DOHH2 (cell line): ENCODE data around the gene AUTS2.

ENCODE experiments used
- H3F3A ChIP-seq: fragments of 200-600 bp; sonication (generic), shearing (Covaris generic); 2 replicates; pipeline ENCODE4 v1.6.0; 2016; ENCODE audit warnings: antibody characterized with exemption, mild to moderate bottlenecking; ENCODE audit not compliant: control insufficient read depth, insufficient read depth
- H3K27ac ChIP-seq: fragments of 200-600 bp; sonication (generic); 2 replicates; pipeline ENCODE4 v1.5.1; 2014; ENCODE audit warnings: low read depth, mild to moderate bottlenecking, low read length, moderate library complexity
- H3K27me3 ChIP-seq: fragments of 200-600 bp; sonication (generic); 2 replicates; pipeline ENCODE4 v1.6.1; 2014; ENCODE audit warnings: mild to moderate bottlenecking, low read length, mixed read lengths; ENCODE audit not compliant: control insufficient read depth
- H3K36me3 ChIP-seq: fragments of 200-600 bp; sonication (generic); 2 replicates; pipeline ENCODE4 v1.6.1; 2014; ENCODE audit warnings: mild to moderate bottlenecking, low read length, moderate library complexity, mixed read lengths; ENCODE audit not compliant: control insufficient read depth
- H3K4me1 ChIP-seq: fragments of 200-600 bp; sonication (generic); 2 replicates; pipeline ENCODE4 v1.6.1; 2014; ENCODE audit warnings: mild to moderate bottlenecking, low read length, mixed read lengths; ENCODE audit not compliant: control insufficient read depth
- H3K4me2 ChIP-seq: fragments of 200-600 bp; sonication (generic); 2 replicates; pipeline ENCODE4 v1.6.0; 2014; ENCODE audit warnings: mild to moderate bottlenecking, low read length, moderate library complexity
- H3K4me3 ChIP-seq: fragments of 200-600 bp; sonication (generic); 2 replicates; pipeline ENCODE4 v1.5.1; 2014; ENCODE audit warnings: mild to moderate bottlenecking, low read length, mixed read lengths
- H3K79me2 ChIP-seq: fragments of 200-600 bp; sonication (generic); 2 replicates; pipeline ENCODE4 v1.6.1; 2014; ENCODE audit warnings: mild to moderate bottlenecking, low read length, mixed read lengths; ENCODE audit not compliant: control insufficient read depth
- H3K9me2 ChIP-seq: fragments of 200-600 bp; sonication (generic); replicated peaks from 2 replicates; pipeline ENCODE4 v1.6.1; 2014; ENCODE audit warnings: mild to moderate bottlenecking, low read length, mixed read lengths; ENCODE audit not compliant: control insufficient read depth
- H3K9me3 ChIP-seq: fragments of 200-600 bp; sonication (generic); 2 replicates; pipeline ENCODE4 v1.6.1; 2014; ENCODE audit warnings: antibody characterized with exemption, low read length, mixed read lengths; ENCODE audit not compliant: control insufficient read depth, insufficient read depth
- H4K20me1 ChIP-seq: fragments of 200-600 bp; sonication (generic); 2 replicates; pipeline ENCODE4 v1.6.0; 2014; ENCODE audit warnings: low read depth, mild to moderate bottlenecking, antibody characterized with exemption, low read length, moderate library complexity; ENCODE audit not compliant: control insufficient read depth, insufficient read depth
- EZH2phosphoT487 ChIP-seq: fragments of 200-600 bp; sonication (generic); IDR thresholded peaks from 2 replicates; pipeline ENCODE4 v1.6.1; 2017; ENCODE audit warnings: borderline replicate concordance, mild to moderate bottlenecking, antibody characterized with exemption, low read length, moderate library complexity, mixed read lengths
- TF ChIP-seq, protein P1 (sequence below): fragments of 200-600 bp; sonication (generic); IDR thresholded peaks from one replicate; pipeline ENCODE4 v1.5.1; 2014; ENCODE audit warnings: antibody characterized with exemption, mild to moderate bottlenecking, low read depth, low read length; ENCODE audit not compliant: poor library complexity, severe bottlenecking

The AUTS2 gene

GRCh38 chr7:69922026-69922803 lies 323.9 kb downstream of the AUTS2 start:
- Histone ChIP-seq H4K20me1 (0 out of 2 replicates have a peak, but pooled peaks cover 3% of the 10 kb centered on the region), H3K36me3 (no peaks in the 10 kb centered on the region), H3K79me2 (peaks cover 31% of the 10 kb centered on the region), H3K4me3 (no peak overlapping the region), H3K9me2 (no peaks in the 10 kb centered on the region), H3K27me3 (no peaks in the 10 kb centered on the region), H3K4me1 (no peaks in the 10 kb centered on the region), H3K9me3 (no peaks in the 10 kb centered on the region), H3K4me2 (no peak overlapping the region), H3K27ac (no peak overlapping the region), H3F3A (no peaks in the 10 kb centered on the region)
- no peak for TF ChIP-seq EZH2phosphoT487
- TF ChIP-seq, protein P1, sequence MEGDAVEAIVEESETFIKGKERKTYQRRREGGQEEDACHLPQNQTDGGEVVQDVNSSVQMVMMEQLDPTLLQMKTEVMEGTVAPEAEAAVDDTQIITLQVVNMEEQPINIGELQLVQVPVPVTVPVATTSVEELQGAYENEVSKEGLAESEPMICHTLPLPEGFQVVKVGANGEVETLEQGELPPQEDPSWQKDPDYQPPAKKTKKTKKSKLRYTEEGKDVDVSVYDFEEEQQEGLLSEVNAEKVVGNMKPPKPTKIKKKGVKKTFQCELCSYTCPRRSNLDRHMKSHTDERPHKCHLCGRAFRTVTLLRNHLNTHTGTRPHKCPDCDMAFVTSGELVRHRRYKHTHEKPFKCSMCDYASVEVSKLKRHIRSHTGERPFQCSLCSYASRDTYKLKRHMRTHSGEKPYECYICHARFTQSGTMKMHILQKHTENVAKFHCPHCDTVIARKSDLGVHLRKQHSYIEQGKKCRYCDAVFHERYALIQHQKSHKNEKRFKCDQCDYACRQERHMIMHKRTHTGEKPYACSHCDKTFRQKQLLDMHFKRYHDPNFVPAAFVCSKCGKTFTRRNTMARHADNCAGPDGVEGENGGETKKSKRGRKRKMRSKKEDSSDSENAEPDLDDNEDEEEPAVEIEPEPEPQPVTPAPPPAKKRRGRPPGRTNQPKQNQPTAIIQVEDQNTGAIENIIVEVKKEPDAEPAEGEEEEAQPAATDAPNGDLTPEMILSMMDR, result no peak

- Histone ChIP-seq H3K9me2 (no peaks in the 10 kb centered on the region), H3K4me3 (no peak overlapping the region), H3K79me2 (peaks cover 52% of the 10 kb centered on the region), H3K9me3 (peaks cover 13% of the 10 kb centered on the region), H3F3A (no peaks in the 10 kb centered on the region), H3K36me3 (peaks cover 11% of the 10 kb centered on the region), H4K20me1 (peaks cover 5% of the 10 kb centered on the region), H3K27me3 (no peaks in the 10 kb centered on the region), H3K4me1 (peaks cover 9% of the 10 kb centered on the region), H3K27ac (no peak overlapping the region), H3K4me2 (no peak overlapping the region)
- no peak for TF ChIP-seq EZH2phosphoT487
- TF ChIP-seq, protein P1, result no peak
Observed at GRCh38 chr7:69927461-69927860, 329.2 kb downstream of the AUTS2 start.

DNA sequence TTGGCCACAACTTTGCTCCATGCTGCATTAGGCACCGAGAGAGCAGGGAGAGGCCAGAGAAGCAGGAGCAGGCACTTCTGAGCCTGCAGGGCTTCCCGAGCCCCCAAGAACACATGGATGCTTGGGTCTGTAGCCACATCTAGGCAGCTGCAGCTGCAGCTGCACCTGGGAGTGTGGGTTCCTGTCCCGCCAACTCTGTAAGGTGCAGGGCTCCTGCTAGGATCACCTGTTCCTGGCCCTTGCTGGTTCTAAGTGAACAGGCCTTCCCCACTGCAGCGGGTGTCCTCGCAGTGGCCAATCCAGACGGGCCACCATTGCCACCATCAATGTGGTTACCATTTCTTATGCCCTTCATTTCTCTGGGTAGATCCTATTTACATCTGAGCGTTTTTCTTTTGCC lies 330.3 kb downstream of the AUTS2 start:
- H3F3A ChIP-seq, result no peaks in the 10 kb centered on the region
- no peak overlapping the region for H3K4me2 ChIP-seq
- no peaks in the 10 kb centered on the region for H3K27me3 ChIP-seq
- H3K9me2 ChIP-seq, result no peaks in the 10 kb centered on the region
- peaks cover 57% of the 10 kb centered on the region for H3K79me2 ChIP-seq
- H3K4me1 ChIP-seq, result peaks cover 9% of the 10 kb centered on the region
- H3K9me3 ChIP-seq, result peaks cover 13% of the 10 kb centered on the region
- no peak overlapping the region for H3K4me3 ChIP-seq
- peaks cover 11% of the 10 kb centered on the region for H3K36me3 ChIP-seq
- H4K20me1 ChIP-seq, result peaks cover 5% of the 10 kb centered on the region
- TF ChIP-seq, protein P1, result no peak
- no peak for TF ChIP-seq EZH2phosphoT487
- no peak overlapping the region for H3K27ac ChIP-seq
